Glutamatergic neuron (in vitro differentiated cells): ENCODE results near the gene HSD17B8. TPM values are rescaled to one million over a fixed set of nuclear protein-coding genes. Genes with fewer than 3 reads are reported as not detected.

ENCODE experiments used
- microRNA-seq: library from miRNA; unstranded; fragments of <30 nt; microRNA quantifications from one replicate; pipeline ENCODE4, GENCODE V29; 2020; ENCODE audit not compliant: unreplicated experiment
- total RNA-seq: library from RNA; stranded (reverse); fragmentation: NEBNext Ultra II Directional; extraction: Animal tissue kit (Norgen Biotek cat#: 25700); gene quantifications from one replicate; pipeline ENCODE4 v1.2.1, GENCODE V29; 2021; ENCODE audit not compliant: unreplicated experiment

Gene HSD17B8
- total RNA-seq, 1 donor from 2014 or later: 4.6 TPM

Small RNA genes lying within 50 kb of the gene (microRNA-seq; reads per million reads assigned to microRNA genes)
- 8.3 reads per million, percentile 44 among the genes with 10 or more reads in this experiment for gene MIR219A1

Other genes with a start within 250 kb of the HSD17B8 start
- gene BRD2, start 236.1 kb upstream of the HSD17B8 start, total RNA-seq: 213 TPM
- 0.69 TPM for gene HLA-DOA, start 195.1 kb upstream of the HSD17B8 start, total RNA-seq
- 1.0 TPM for gene HLA-DPA1, start 131.0 kb upstream of the HSD17B8 start, total RNA-seq
- 4.7 TPM for gene HLA-DPB1, start 128.7 kb upstream of the HSD17B8 start, total RNA-seq
- gene COL11A2, start 12.2 kb upstream of the HSD17B8 start, total RNA-seq: 3.8 TPM
- 45.3 TPM for gene RXRB, start 4.0 kb upstream of the HSD17B8 start, total RNA-seq
- 92.8 TPM for gene SLC39A7, start 3.8 kb upstream of the HSD17B8 start, total RNA-seq
- 37.3 TPM for gene RING1, start 3.8 kb downstream of the HSD17B8 start, total RNA-seq
- 50.9 TPM for gene VPS52, start 67.2 kb downstream of the HSD17B8 start, total RNA-seq
- gene RPS18, start 67.4 kb downstream of the HSD17B8 start, total RNA-seq: 1,024 TPM
- gene B3GALT4, start 72.5 kb downstream of the HSD17B8 start, total RNA-seq: 8.6 TPM
- 48.3 TPM for gene WDR46, start 84.6 kb downstream of the HSD17B8 start, total RNA-seq
- gene PFDN6, start 84.9 kb downstream of the HSD17B8 start, total RNA-seq: 69.7 TPM
- 61.3 TPM for gene RGL2, start 94.3 kb downstream of the HSD17B8 start, total RNA-seq
- gene TAPBP, start 109.4 kb downstream of the HSD17B8 start, total RNA-seq: 4.7 TPM
- gene ZBTB22, start 113.1 kb downstream of the HSD17B8 start, total RNA-seq: 21.7 TPM
- gene DAXX, start 118.3 kb downstream of the HSD17B8 start, total RNA-seq: 37.1 TPM
- 14.8 TPM for gene KIFC1, start 187.2 kb downstream of the HSD17B8 start, total RNA-seq
- gene PHF1, start 206.4 kb downstream of the HSD17B8 start, total RNA-seq: 73.5 TPM
- 384 TPM for gene CUTA, start 213.5 kb downstream of the HSD17B8 start, total RNA-seq
- 75.1 TPM for gene SYNGAP1, start 215.4 kb downstream of the HSD17B8 start, total RNA-seq
- 9.6 TPM for gene ZBTB9, start 249.9 kb downstream of the HSD17B8 start, total RNA-seq